ENCODE data around the gene SCAMP1.

The SCAMP1 gene

DNA sequence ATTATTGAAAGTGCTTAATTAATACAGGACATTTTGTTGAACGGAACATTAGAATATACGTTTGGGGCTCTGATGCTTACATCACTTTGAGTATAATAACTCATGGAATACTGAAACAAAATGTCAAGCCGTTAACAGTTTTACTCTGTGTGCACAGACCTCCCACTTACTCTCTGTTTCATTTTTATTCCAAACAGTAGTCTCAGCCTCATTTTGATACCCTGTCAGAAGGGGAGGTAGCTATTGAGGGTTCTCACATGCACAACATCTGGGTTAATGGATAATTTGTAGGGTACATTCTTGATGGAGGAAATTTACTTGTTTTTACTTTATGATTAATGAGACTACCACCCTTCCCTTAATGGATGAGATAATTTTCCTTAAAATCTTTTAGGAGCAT lies 59.0 kb downstream of the SCAMP1 start:
- TF ChIP-seq, protein P1, sequence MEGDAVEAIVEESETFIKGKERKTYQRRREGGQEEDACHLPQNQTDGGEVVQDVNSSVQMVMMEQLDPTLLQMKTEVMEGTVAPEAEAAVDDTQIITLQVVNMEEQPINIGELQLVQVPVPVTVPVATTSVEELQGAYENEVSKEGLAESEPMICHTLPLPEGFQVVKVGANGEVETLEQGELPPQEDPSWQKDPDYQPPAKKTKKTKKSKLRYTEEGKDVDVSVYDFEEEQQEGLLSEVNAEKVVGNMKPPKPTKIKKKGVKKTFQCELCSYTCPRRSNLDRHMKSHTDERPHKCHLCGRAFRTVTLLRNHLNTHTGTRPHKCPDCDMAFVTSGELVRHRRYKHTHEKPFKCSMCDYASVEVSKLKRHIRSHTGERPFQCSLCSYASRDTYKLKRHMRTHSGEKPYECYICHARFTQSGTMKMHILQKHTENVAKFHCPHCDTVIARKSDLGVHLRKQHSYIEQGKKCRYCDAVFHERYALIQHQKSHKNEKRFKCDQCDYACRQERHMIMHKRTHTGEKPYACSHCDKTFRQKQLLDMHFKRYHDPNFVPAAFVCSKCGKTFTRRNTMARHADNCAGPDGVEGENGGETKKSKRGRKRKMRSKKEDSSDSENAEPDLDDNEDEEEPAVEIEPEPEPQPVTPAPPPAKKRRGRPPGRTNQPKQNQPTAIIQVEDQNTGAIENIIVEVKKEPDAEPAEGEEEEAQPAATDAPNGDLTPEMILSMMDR (IDR thresholded peaks at IDR 0.05) = no peak
- DNase-seq = no peak
- Mint-ChIP-seq H3K9me3 (no peaks in the 10 kb centered on the region), H3K27me3 (ENCODE audit: low read depth, poor library complexity) (no peaks in the 10 kb centered on the region), H3K4me3 (no peak overlapping the region), H3K36me3 (ENCODE audit: low read depth) (peaks cover 72% of the 10 kb centered on the region), H3K27ac (no peak overlapping the region), H3K4me1 (no peaks in the 10 kb centered on the region)

- H3K36me3 Mint-ChIP-seq (ENCODE audit: low read depth) = peaks cover 67% of the 10 kb centered on the region
- no peaks in the 10 kb centered on the region for H3K4me1 Mint-ChIP-seq
- no peak overlapping the region for H3K27ac Mint-ChIP-seq
- TF ChIP-seq, protein P1 (IDR thresholded peaks at IDR 0.05) = no peak
- DNase-seq = no peak
- no peaks in the 10 kb centered on the region for H3K9me3 Mint-ChIP-seq
- H3K4me3 Mint-ChIP-seq = no peak overlapping the region
- H3K27me3 Mint-ChIP-seq (ENCODE audit: low read depth, poor library complexity) = no peaks in the 10 kb centered on the region
Observed at GRCh38 chr5:78420548-78420947, 60.1 kb downstream of the SCAMP1 start.

DNA sequence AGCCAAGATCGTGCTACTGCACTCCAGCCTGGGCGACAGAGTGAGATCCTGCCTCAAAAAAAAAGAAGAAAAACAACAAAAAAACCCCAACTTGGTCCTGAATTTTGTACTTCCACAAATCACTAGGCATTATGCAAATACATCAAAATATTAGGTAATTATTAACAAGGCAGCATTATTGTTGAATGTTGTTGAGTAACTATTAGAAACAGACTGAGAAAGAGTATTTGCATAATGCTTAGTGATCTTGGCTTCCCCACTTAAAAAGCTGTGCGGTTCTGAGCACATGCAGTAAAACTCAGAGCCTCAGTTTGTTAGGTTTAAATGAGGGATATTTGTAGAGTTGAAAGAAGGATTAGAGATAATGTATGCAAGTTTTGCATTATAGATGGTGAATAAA lies 64.2 kb downstream of the SCAMP1 start:
- H3K4me1 Mint-ChIP-seq = no peaks in the 10 kb centered on the region

DNA sequence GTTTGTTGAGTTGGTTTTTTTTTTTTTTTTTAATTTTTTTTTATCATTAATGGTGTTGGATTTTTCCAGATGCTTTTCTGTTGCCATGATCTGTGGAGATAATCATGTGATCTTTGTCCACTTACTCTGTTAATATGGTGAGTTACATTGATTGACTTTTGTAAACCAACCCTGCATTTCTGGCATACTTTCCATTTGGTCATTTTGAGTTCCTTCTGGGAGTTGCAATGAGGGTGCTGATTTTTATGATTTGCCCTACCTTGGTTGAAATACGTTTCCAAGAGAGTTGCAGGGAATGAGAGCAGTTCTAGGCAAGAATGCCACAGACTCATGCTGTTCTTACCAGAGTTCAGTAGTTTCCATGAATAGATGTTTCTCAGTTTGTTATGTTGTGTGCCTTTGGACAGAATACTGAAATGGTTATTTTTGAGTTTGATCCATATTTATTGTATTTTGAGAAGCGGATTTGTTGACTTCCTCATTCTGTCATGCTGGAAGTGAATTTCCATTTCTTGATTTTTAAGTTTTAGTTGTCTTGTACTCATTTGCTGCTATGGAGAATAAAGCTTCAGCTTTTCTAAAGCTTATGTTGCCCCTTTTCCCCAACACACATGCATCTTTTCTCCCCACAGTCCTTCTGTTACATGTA lies 69.0 kb downstream of the SCAMP1 start:
- Mint-ChIP-seq H3K4me3 (no peak overlapping the region), H3K36me3 (ENCODE audit: low read depth) (peaks cover 93% of the 10 kb centered on the region), H3K27ac (no peak overlapping the region), H3K9me3 (peaks cover 19% of the 10 kb centered on the region), H3K4me1 (no peaks in the 10 kb centered on the region), H3K27me3 (ENCODE audit: low read depth, poor library complexity) (no peaks in the 10 kb centered on the region)
- TF ChIP-seq, protein P1 (IDR thresholded peaks at IDR 0.05) = no peak
- no peak for DNase-seq

More for the DNA sequence above, 64.2 kb downstream of the SCAMP1 start:
- DNase-seq = no peak
- TF ChIP-seq, protein P1 (IDR thresholded peaks at IDR 0.05) = no peak
- Mint-ChIP-seq H3K27me3 (ENCODE audit: low read depth, poor library complexity) (no peaks in the 10 kb centered on the region), H3K4me3 (no peak overlapping the region), H3K36me3 (ENCODE audit: low read depth) (peaks cover 70% of the 10 kb centered on the region), H3K9me3 (peaks cover 13% of the 10 kb centered on the region), H3K27ac (no peak overlapping the region)

DNA sequence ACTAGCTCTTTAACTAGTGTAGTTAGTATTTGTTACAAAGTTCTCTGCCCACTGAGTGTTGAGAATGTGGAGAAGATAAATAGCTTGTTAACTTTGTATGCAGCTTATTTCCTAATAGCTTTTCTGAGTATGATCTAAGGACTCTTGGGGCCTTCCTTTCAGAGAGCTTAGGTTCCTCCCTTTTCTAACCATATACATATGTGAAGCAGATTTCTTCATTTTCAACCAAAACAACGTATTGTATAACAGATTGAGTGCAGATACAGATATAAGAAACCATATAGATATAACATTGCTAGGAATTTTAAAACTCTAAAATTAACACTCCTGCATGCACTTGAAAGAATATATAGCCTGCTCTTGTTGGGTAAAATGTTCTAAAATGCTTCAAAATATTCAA lies 70.4 kb downstream of the SCAMP1 start:
- Mint-ChIP-seq H3K27ac (no peak overlapping the region), H3K4me3 (no peak overlapping the region), H3K4me1 (no peaks in the 10 kb centered on the region), H3K36me3 (ENCODE audit: low read depth) (peaks cover 98% of the 10 kb centered on the region), H3K27me3 (ENCODE audit: low read depth, poor library complexity) (no peaks in the 10 kb centered on the region), H3K9me3 (peaks cover 26% of the 10 kb centered on the region)
- TF ChIP-seq, protein P1 (IDR thresholded peaks at IDR 0.05) = no peak
- DNase-seq = no peak

- TF ChIP-seq, protein P1 (IDR thresholded peaks at IDR 0.05) = no peak
- Mint-ChIP-seq H3K4me1 (no peaks in the 10 kb centered on the region), H3K4me3 (no peak overlapping the region), H3K36me3 (ENCODE audit: low read depth) (peaks cover 100% of the 10 kb centered on the region), H3K9me3 (peaks cover 45% of the 10 kb centered on the region), H3K27ac (peak overlapping the region; percentile 51), H3K27me3 (ENCODE audit: low read depth, poor library complexity) (no peaks in the 10 kb centered on the region)
- no peak for DNase-seq
Observed at GRCh38 chr5:78433972-78434371, 73.6 kb downstream of the SCAMP1 start.
